GM19328 (cell line): ENCODE results near the gene EARS2.
"Not testable (repeated sequence)": the region's sequence is repeated elsewhere in the genome, so short reads cannot be mapped to it uniquely, and the experiment has no call there.

ENCODE experiments used
- ATAC-seq: cut with Tn5 transposase; IDR thresholded peaks from one replicate; pipeline ENCODE4 v1.9.1; 2021; ENCODE audit warnings: mild to moderate bottlenecking, moderate library complexity; ENCODE audit not compliant: unreplicated experiment

Gene EARS2

GRCh38 chr16:23570992-23571632 lies 14.0 kb upstream of the EARS2 start:
- no peak for ATAC-seq

GRCh38 chr16:23567602-23568001 lies 10.5 kb upstream of the EARS2 start:
- no peak for ATAC-seq

- ATAC-seq: no peak
Measured at GRCh38 chr16:23566724-23567123, 9.6 kb upstream of the EARS2 start.

- no peak for ATAC-seq
Measured at GRCh38 chr16:23564575-23565363, 7.6 kb upstream of the EARS2 start.

GRCh38 chr16:23563186-23563585 lies 6.0 kb upstream of the EARS2 start:
- no peak for ATAC-seq

GRCh38 chr16:23562505-23562904 lies 5.4 kb upstream of the EARS2 start:
- no peak for ATAC-seq

GRCh38 chr16:23561586-23561985 lies 4.4 kb upstream of the EARS2 start:
- ATAC-seq: no peak

GRCh38 chr16:23557779-23558702 lies 891 bp upstream of the EARS2 start:
- peak; percentile 1 for ATAC-seq

GRCh38 chr16:23554536-23554935 lies 2.6 kb downstream of the EARS2 start:
- ATAC-seq: no peak

- ATAC-seq: no peak
Measured at GRCh38 chr16:23552161-23552560, 5.0 kb downstream of the EARS2 start.

GRCh38 chr16:23549938-23550337 lies 7.2 kb downstream of the EARS2 start:
- ATAC-seq: no peak

GRCh38 chr16:23544436-23544835 lies 12.7 kb downstream of the EARS2 start:
- no peak for ATAC-seq

- not testable (repeated sequence) for ATAC-seq
Measured at GRCh38 chr16:23540817-23541178, 16.4 kb downstream of the EARS2 start.

- no peak for ATAC-seq
Measured at GRCh38 chr16:23539984-23540816, 16.9 kb downstream of the EARS2 start.

GRCh38 chr16:23538919-23539278 lies 18.3 kb downstream of the EARS2 start:
- ATAC-seq: no peak

GRCh38 chr16:23537390-23537789 lies 19.8 kb downstream of the EARS2 start:
- no peak for ATAC-seq

- no peak for ATAC-seq
Measured at GRCh38 chr16:23535901-23536300, 21.2 kb downstream of the EARS2 start.

- no peak for ATAC-seq
Measured at GRCh38 chr16:23534868-23535860, 22.0 kb downstream of the EARS2 start.

- no peak for ATAC-seq
Measured at GRCh38 chr16:23532448-23532847, 24.7 kb downstream of the EARS2 start.
